ENCODE results near the gene WFIKKN1.

The WFIKKN1 gene

DNA sequence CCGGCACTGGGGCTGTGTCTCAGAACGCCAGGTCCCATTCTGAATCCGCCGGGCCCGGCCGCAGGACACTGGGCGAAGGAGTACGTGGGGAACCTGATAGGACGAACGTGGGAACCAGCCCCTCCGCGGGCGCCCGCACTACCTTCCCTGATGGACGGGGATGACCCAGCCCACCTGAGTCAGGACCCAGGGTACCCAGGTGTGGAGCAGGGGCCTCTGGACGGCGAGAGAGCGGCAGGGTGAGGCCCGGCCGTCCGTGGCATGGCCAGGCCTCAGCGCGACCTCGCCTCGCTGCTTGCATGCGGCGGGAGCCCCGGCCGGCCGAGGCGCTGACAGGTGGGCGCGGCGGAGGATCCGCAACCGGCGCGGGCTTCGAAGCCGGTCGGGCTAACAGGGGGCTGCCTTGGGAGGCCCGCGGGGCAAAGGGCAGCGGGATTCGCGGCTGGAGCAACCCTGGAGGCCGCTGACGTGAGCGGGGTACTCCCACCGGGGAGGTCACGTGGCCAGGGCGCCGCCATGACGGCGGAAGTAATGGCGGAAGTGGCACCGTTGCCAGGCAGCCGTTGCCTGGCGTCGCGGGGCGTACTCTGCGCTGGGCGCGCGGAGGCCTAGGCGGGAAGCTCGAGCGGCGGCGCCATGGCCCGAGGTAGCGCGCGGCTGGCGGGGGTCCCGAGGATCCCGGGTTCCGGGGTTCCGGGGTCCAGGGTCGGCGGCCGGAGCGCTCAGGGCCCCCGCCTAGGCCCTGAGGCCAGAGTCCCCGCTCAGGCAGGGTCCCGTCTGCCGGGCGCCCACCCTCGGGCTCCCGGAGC, 18.2 kb downstream of the WFIKKN1 start, which contains the start of gene WDR90:
Gene WDR90 (plus strand): TSS at position 585 of the 809 bp plus-strand sequence. CDS start 52 bp downstream, at position 637.
- no peaks in the 10 kb centered on the region for H3K9me3 Mint-ChIP-seq
- peak within 1 kb of the TSS; percentile 52 to 94 for H3K27ac Mint-ChIP-seq
- ATAC-seq (peak; percentile 93), DNase-seq (peak; percentile 86 to 92)
- peaks cover 62% of the 10 kb centered on the region for H3K4me1 Mint-ChIP-seq
- H3K4me3 Mint-ChIP-seq: peak within 1 kb of the TSS; percentile 86 to 90
- H3K27me3 Mint-ChIP-seq: no peaks in the 10 kb centered on the region

DNA sequence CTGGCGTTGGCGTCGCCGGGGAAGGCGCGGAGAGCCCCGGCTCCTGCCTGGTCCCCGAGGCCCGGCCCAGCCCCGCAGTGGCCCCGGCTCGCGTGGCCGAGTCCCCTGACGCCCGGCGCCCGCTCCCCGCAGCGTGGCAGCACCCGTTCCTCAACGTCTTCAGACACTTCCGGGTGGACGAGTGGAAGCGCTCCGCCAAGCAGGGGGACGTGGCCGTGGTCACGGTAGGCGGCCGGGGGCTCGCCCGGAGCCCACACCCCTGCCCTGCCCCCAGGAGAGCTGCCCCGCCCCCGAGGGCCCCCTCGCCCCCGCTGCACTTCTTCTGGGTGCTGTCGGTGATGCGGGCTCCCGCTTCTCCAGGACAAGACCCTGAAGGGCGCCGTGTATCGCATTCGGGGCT, 18.8 kb downstream of the WFIKKN1 start:
- no peaks in the 10 kb centered on the region for H3K27me3 Mint-ChIP-seq
- DNase-seq (no peak), ATAC-seq (peak; percentile 21)
- H3K9me3 Mint-ChIP-seq: no peaks in the 10 kb centered on the region
- peak overlapping the region; percentile 79 to 81 for H3K4me3 Mint-ChIP-seq
- H3K27ac Mint-ChIP-seq: peak overlapping the region in 1 of 2 donors; percentile 82
- H3K4me1 Mint-ChIP-seq: peaks cover 56% of the 10 kb centered on the region

DNA sequence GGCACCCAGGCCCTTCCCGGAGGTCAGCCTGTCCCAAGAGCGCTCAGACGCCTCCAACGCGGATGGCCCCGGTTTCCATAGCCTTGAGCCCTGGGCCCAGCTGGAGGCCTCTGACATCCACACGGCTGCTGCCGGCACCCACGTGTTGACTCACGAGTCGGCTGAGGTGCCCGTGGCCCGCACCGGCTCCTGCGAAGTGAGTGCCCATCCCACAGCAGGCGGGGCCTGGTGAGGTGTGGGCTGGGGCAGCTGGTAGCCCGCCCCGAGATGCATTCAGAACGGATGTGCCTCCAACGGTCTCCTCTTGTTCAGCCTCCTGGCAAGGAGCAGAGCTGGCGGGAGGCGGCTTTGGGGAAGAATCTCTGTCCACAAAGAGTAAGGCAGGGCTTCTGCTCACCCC, 21.1 kb downstream of the WFIKKN1 start:
- ATAC-seq (no peak), DNase-seq (no peak)
- Mint-ChIP-seq H3K27ac (no peak overlapping the region), H3K9me3 (no peaks in the 10 kb centered on the region), H3K27me3 (no peaks in the 10 kb centered on the region), H3K4me3 (no peak overlapping the region), H3K4me1 (peaks cover 35% of the 10 kb centered on the region)

DNA sequence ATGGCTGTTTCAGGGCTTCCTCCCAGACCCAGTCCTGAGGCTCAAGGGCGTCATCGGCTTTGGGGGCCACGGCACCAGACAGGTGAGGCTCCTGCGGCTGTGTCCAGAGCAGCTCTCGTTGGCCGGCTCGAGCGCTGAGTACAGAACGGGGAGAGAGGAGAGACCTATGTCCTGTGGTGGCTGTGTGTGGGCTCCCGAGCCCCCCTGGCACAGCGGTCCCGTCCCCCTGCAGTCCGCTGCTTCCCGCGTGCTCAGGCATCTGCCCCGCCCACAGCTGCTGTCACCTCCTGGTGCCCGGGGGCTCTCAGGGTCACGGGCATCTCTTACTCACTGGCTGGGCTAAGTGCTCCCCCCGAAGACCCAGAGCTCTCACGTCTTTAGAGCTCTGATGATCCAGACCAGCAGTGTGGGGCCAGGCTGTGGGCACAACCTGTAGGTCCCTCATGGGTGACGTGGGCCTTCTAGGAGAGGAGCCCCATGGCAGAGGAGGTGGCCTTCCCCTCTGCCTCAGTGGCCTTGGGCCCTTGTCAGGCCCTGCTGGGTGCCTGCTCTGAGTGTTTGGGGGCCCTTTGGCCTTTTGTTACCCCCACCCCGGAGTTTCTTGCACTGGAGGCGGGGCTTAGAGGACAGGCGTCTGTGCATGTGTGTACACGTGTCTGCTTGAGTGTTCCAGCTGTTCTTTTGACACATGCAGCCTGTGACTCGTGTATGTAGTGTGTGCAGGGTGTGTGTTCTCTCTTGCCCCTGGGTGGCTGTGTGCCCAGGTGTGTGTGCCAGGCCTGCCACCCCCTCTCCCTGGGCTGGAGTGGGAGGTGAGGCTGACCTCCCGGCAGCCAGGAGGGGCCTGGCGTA, 21.9 kb downstream of the WFIKKN1 start:
- DNase-seq (no peak), ATAC-seq (no peak)
- Mint-ChIP-seq H3K27ac (peak overlapping the region in 1 of 2 donors; percentile 76), H3K4me1 (peaks cover 27% of the 10 kb centered on the region), H3K27me3 (no peaks in the 10 kb centered on the region), H3K9me3 (no peaks in the 10 kb centered on the region), H3K4me3 (no peak overlapping the region)

DNA sequence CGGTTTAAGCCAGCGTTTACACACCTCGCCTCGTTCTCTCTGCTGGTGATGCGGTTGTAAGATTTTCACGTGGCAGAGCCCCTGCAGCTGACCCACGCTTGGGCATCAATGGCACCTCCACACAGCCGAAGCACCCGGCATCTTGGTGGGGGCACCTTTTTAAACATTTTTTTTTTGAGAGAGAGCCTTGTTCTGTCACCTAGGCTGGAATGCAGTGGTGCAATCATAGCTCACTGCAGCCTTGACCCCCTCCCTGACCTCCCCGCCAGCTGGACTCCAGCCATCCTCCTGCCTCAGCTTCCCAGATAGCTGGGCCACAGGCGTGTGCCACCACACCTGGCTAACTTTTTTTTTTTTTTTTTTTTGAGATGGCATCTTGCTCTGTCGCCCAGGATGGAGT, 23.2 kb downstream of the WFIKKN1 start:
- DNase-seq: no peak
- peaks cover 19% of the 10 kb centered on the region for H3K4me1 Mint-ChIP-seq
- ATAC-seq: no peak
- peak overlapping the region in 1 of 2 donors; percentile 34 for H3K27ac Mint-ChIP-seq
- H3K4me3 Mint-ChIP-seq: no peak overlapping the region
- no peaks in the 10 kb centered on the region for H3K27me3 Mint-ChIP-seq
- H3K9me3 Mint-ChIP-seq: no peaks in the 10 kb centered on the region

DNA sequence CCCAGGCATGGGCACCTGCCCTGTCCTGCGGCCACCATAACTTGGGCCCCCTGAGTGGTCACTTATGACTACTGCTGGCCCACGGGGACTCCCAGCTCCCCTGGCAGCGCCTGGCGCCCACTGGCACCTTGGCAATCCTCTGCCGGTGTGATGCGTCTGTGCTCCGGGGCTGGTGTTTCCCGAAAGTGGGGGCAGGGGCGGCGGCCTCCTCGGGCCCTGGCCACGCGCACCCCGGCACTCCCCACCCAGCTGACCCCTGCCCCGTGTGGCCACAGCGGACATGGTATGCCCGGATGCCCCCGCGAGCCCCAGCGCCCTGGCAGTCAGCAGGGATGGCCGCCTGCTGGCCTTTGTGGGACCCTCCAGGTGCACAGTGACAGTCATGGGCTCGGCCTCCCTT, 26.7 kb downstream of the WFIKKN1 start:
- Mint-ChIP-seq H3K27ac (no peak overlapping the region), H3K4me1 (peaks cover 15% of the 10 kb centered on the region), H3K4me3 (no peak overlapping the region), H3K27me3 (no peaks in the 10 kb centered on the region), H3K9me3 (no peaks in the 10 kb centered on the region)
- no peak for DNase-seq
- ATAC-seq: no peak

DNA sequence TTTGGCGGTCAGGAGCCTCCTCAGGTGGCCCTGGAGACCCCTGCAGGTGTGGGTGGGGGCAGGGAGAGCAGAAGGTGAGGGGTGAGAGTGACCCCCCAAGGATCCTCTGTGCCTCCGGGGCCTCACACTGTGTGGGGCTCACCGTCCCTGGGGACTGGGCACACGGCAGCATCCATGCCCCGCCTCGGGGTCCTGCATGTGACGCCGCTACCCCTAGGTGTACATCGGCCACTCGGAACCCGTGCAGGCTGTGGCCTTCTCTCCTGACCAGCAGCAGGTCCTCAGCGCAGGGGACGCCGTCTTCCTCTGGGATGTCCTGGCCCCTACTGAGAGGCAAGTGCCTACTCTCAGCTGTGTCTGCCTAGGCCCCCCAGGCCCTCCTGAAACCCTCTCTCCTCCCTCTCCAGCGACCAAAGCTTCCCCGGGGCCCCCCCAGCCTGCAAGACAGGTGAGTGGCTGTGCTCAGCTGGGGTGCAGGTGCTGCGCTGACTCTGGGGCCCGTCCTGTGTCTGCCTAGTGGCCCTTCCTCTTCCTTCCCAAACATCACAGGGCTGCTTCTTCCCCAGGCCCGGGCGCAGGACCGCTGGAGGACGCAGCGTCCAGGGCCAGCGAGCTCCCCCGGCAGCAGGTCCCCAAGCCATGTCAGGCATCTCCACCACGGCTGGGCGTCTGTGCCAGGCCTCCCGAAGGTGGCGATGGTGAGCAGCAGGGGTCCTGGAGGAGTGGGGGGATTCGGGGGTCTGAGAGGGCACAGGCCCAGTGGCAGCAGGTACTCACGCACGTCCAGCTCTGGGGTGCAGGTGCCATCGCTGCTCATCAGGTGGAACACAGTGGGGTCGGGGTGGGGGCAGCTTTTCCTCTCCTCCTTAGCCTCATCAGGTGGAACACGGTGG, 28.1 kb downstream of the WFIKKN1 start:
- H3K4me1 Mint-ChIP-seq: peaks cover 15% of the 10 kb centered on the region
- ATAC-seq: no peak
- no peaks in the 10 kb centered on the region for H3K27me3 Mint-ChIP-seq
- no peaks in the 10 kb centered on the region for H3K9me3 Mint-ChIP-seq
- DNase-seq: no peak
- H3K4me3 Mint-ChIP-seq: no peak overlapping the region
- peak overlapping the region in 1 of 2 donors; percentile 65 for H3K27ac Mint-ChIP-seq

DNA sequence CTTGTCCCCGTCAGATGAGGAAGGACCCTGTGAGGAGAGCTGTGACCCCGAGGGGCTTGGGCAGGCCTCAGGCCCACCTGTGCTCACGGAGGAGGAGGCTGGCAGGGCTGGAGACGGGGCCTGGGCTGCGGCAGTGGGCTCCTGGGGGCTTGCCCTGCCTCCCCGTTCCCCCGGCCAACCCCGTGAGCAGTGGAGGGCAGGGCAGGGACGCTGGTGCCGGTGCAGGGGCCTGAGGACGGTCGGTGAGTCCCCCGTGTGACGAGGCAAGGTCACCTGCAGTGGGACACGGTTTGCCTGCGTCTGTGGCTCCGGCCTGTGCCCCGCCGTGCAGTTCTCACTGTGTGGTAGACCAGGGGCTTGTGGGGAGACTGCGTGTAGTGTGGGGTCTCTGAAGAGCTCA, 28.8 kb downstream of the WFIKKN1 start:
- Mint-ChIP-seq H3K27me3 (no peaks in the 10 kb centered on the region), H3K4me1 (peaks cover 15% of the 10 kb centered on the region), H3K27ac (no peak overlapping the region), H3K9me3 (no peaks in the 10 kb centered on the region), H3K4me3 (no peak overlapping the region)
- ATAC-seq (no peak), DNase-seq (no peak)

DNA sequence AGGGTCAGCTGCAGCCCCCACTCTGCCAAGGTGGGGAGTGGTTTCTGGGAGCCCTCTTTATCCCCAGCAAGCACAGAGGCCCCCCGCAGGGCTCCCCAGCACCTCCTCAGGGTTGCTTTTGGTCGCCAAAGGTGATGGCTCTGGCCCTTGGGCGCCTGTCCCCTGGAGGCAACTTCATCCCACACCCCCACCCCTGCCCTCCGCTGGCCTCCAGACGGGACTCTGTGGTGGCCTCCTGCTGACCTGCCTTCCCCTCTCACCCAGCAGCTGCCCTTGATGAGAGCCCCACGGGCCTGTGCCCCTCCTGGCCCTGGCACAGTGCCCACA, 29.3 kb downstream of the WFIKKN1 start:
- Mint-ChIP-seq H3K4me1 (peaks cover 15% of the 10 kb centered on the region), H3K27me3 (no peaks in the 10 kb centered on the region), H3K27ac (no peak overlapping the region), H3K9me3 (no peaks in the 10 kb centered on the region), H3K4me3 (no peak overlapping the region)
- DNase-seq (no peak), ATAC-seq (no peak)

DNA sequence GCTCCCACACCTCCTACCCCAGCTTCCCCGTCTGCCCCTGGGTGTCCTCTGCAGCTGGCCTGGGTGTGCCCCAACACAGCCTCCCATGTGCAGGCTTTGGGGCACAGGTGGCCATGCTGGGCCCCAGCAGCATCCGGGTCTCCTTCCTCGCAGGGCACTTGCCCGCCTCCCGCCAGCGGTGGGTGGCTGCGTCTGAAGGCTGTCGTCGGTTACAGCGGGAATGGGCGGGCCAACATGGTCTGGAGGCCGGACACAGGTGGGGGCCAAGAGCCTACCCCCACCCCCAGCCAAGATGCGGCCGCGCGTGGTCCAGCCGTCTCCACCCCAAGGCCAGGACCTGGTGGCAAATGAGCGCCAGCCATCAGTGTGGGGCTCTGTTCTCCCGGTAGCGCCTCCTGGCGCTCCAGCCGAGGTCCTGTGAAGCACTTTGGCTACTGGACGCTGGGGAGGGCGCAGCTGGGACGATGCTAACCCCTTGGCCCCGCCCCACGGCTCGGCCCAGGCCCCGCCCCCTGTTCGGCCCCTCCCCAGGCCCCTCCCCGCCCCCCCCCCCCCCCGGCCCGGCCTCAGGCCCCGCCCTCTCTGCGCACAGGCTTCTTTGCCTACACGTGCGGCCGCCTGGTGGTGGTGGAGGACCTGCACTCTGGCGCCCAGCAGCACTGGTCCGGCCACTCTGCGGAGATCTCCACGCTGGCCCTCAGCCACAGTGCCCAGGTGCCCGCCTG, 29.8 kb downstream of the WFIKKN1 start:
- Mint-ChIP-seq H3K4me3 (peak overlapping the region in 1 of 2 donors; percentile 51), H3K9me3 (no peaks in the 10 kb centered on the region), H3K4me1 (peaks cover 15% of the 10 kb centered on the region), H3K27ac (peak overlapping the region in 1 of 2 donors; percentile 48), H3K27me3 (no peaks in the 10 kb centered on the region)
- ATAC-seq (peak; percentile 66), DNase-seq (peak; percentile 57 to 58)

DNA sequence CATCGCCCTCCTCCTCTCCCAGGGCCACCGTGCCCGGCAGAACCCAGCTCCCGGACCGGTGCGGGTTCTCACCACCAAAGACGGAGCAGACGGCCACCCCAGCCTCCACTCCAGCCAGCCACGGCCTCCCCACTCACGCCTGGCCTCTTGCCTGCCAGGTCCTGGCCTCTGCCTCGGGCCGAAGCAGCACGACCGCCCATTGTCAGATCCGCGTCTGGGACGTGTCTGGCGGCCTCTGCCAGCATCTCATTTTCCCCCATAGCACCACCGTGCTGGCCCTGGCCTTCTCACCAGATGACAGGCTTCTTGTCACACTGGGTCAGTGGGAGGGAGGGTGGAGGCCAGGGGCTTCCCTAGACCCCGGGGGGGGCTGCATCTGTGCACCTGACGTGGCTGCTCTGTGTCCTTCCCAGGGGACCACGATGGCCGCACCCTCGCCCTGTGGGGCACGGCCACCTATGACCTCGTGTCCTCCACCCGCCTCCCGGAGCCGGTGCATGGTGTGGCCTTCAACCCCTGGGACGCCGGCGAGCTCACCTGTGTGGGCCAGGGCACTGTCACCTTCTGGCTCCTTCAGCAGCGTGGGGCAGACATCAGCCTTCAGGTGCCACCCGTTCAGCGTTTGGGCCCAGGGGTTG, 30.5 kb downstream of the WFIKKN1 start:
- H3K4me3 Mint-ChIP-seq: peak overlapping the region in 1 of 2 donors; percentile 51
- DNase-seq: no peak
- H3K27ac Mint-ChIP-seq: peak overlapping the region in 1 of 2 donors; percentile 54

DNA sequence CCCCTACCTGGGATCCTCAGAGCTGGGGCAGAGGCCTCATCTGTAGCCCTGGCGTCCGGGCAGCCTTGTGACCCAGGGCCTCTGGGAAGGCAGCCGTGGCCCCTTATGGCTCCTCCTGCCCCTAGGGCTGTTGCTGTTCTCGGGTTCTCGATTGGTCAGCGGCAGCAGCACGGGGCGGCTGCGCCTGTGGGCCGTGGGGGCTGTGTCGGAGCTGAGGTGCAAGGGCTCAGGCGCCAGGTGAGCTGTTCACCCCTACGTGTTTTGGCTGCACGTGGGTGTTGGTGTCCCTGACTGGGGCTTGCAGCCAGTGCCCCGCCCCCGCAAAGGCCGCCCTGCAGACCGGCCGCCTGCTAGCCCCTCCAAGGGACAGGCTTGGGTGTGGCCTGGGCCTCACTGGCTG, 31.3 kb downstream of the WFIKKN1 start:
- no peak overlapping the region for H3K27ac Mint-ChIP-seq
- H3K4me3 Mint-ChIP-seq: no peak overlapping the region
- H3K4me1 Mint-ChIP-seq: peaks cover 15% of the 10 kb centered on the region
- ATAC-seq (no peak), DNase-seq (no peak)
- H3K9me3 Mint-ChIP-seq: no peaks in the 10 kb centered on the region
- H3K27me3 Mint-ChIP-seq: no peaks in the 10 kb centered on the region

More for the DNA sequence above, 30.5 kb downstream of the WFIKKN1 start:
- Mint-ChIP-seq H3K4me1 (peaks cover 15% of the 10 kb centered on the region), H3K9me3 (no peaks in the 10 kb centered on the region), H3K27me3 (no peaks in the 10 kb centered on the region)
- ATAC-seq: no peak

DNA sequence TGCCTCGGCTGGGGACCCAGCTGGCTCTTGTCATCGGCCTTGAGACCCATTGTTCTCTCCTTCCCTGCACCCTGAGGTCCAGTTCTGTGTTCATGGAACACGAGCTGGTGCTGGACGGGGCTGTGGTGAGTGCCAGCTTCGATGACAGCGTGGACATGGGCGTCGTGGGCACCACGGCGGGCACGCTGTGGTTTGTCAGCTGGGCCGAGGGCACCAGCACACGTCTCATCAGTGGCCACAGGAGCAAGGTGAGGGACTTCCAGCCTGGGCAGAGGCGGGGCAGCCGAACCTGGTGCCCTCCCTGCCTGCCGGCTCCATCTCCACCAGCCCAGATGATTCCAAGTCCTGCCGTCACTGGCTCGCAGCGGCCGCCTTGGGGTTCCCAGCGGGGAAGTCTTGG, 31.8 kb downstream of the WFIKKN1 start:
- H3K4me1 Mint-ChIP-seq: peaks cover 17% of the 10 kb centered on the region
- ATAC-seq (no peak), DNase-seq (no peak)
- no peak overlapping the region for H3K4me3 Mint-ChIP-seq
- no peaks in the 10 kb centered on the region for H3K9me3 Mint-ChIP-seq
- H3K27me3 Mint-ChIP-seq: no peaks in the 10 kb centered on the region
- peak overlapping the region in 1 of 2 donors; percentile 83 for H3K27ac Mint-ChIP-seq

DNA sequence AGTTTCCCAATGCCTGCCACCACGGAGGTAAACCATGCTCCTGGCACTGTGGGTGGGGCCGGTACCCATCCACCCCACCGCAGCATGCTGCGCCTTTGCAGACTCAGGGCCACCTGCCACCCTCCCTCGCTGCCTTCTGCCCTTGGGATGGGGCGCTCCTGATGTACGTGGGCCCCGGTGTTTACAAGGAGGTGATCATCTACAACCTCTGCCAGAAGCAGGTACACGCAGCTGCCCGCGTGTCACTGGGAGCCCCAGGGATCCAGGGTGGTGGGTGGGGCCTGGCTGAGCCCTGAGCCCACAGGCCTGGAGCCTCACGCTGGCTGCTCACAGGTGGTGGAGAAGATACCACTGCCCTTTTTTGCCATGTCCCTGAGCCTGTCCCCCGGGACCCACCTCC, 35.8 kb downstream of the WFIKKN1 start:
- ATAC-seq (no peak), DNase-seq (no peak)
- Mint-ChIP-seq H3K9me3 (no peaks in the 10 kb centered on the region), H3K27me3 (no peaks in the 10 kb centered on the region), H3K27ac (no peak overlapping the region), H3K4me1 (peaks cover 25% of the 10 kb centered on the region), H3K4me3 (no peak overlapping the region)

Data from stimulated activated naive CD8-positive, alpha-beta T cell treated with anti-CD3 and anti-CD28 coated beads, Interleukin-15, amount 100 ng/mL, for 72 hours (primary cell).